ENCODE measurements around the gene MROH9.

The MROH9 gene

GRCh38 chr1:170967042-170967910 lies 31.9 kb downstream of the MROH9 start:
- no peak for DNase-seq (ENCODE audit: low read depth in 2 of 2)

- DNase-seq (ENCODE audit: low read depth in 2 of 2), result no peak
Measured at GRCh38 chr1:170970256-170970655, 34.9 kb downstream of the MROH9 start.

- DNase-seq (ENCODE audit: low read depth in 2 of 2), result no peak
Measured at GRCh38 chr1:170978371-170978910, 43.1 kb downstream of the MROH9 start.

GRCh38 chr1:170985406-170985805 lies 50.1 kb downstream of the MROH9 start:
- no peak for DNase-seq (ENCODE audit: low read depth in 2 of 2)

GRCh38 chr1:170986901-170987300 lies 51.6 kb downstream of the MROH9 start:
- no peak for DNase-seq (ENCODE audit: low read depth in 2 of 2)

GRCh38 chr1:170987424-170987823 lies 52.1 kb downstream of the MROH9 start:
- no peak for DNase-seq (ENCODE audit: low read depth in 2 of 2)

- DNase-seq (ENCODE audit: low read depth in 2 of 2), result no peak
Measured at GRCh38 chr1:170993151-170993550, 57.8 kb downstream of the MROH9 start.

- no peak for DNase-seq (ENCODE audit: low read depth in 2 of 2)
Measured at GRCh38 chr1:170993717-170994116, 58.4 kb downstream of the MROH9 start.

- DNase-seq (ENCODE audit: low read depth in 2 of 2), result no peak
Measured at GRCh38 chr1:171014880-171015279, 79.5 kb downstream of the MROH9 start.

- DNase-seq (ENCODE audit: low read depth in 2 of 2), result no peak
Measured at GRCh38 chr1:171017426-171017825, 82.1 kb downstream of the MROH9 start.

- no peak for DNase-seq (ENCODE audit: low read depth in 2 of 2)
Measured at GRCh38 chr1:171019971-171020370, 84.6 kb downstream of the MROH9 start.

GRCh38 chr1:171032822-171033702 lies 97.7 kb downstream of the MROH9 start:
- DNase-seq (ENCODE audit: low read depth in 2 of 2), result no peak

- no peak for DNase-seq (ENCODE audit: low read depth in 2 of 2)
Measured at GRCh38 chr1:171037626-171038025, 102.3 kb downstream of the MROH9 start.

GRCh38 chr1:171038284-171038683 lies 103.0 kb downstream of the MROH9 start:
- DNase-seq (ENCODE audit: low read depth in 2 of 2), result no peak

GRCh38 chr1:171048014-171048413 lies 112.7 kb downstream of the MROH9 start:
- DNase-seq (ENCODE audit: low read depth in 2 of 2), result no peak

GRCh38 chr1:171052977-171053376 lies 117.6 kb downstream of the MROH9 start:
- DNase-seq (ENCODE audit: low read depth in 2 of 2), result no peak

- DNase-seq (ENCODE audit: low read depth in 2 of 2), result no peak
Measured at GRCh38 chr1:171055966-171056643, 120.8 kb downstream of the MROH9 start.

GRCh38 chr1:171061425-171062143 lies 126.2 kb downstream of the MROH9 start:
- no peak for DNase-seq (ENCODE audit: low read depth in 2 of 2)

- no peak for DNase-seq (ENCODE audit: low read depth in 2 of 2)
Measured at GRCh38 chr1:171062902-171063301, 127.6 kb downstream of the MROH9 start.

- no peak for DNase-seq (ENCODE audit: low read depth in 2 of 2)
Measured at GRCh38 chr1:171075041-171075440, 139.7 kb downstream of the MROH9 start.

- DNase-seq (ENCODE audit: low read depth in 2 of 2), result no peak
Measured at GRCh38 chr1:171081314-171081753, 146.0 kb downstream of the MROH9 start.

All from stimulated activated CD8-positive, alpha-beta memory T cell treated with anti-CD3 and anti-CD28 coated beads, Interleukin-15, amount 100 ng/mL, for 4 hours (primary cell).